HG02610 (cell line): ENCODE measurements around the gene LRMDA.

ENCODE experiments used
- ATAC-seq: cut with Tn5 transposase; IDR thresholded peaks from one replicate; pipeline ENCODE4 v1.9.1; 2021; ENCODE audit warnings: mild to moderate bottlenecking, moderate library complexity; ENCODE audit not compliant: unreplicated experiment

The LRMDA gene

GRCh38 chr10:76088008-76088407, 656.6 kb downstream of the LRMDA start:
- ATAC-seq: no peak

GRCh38 chr10:76088980-76089379, 657.6 kb downstream of the LRMDA start:
- ATAC-seq: no peak

- no peak for ATAC-seq
These were observed 658.2 kb downstream of the LRMDA start for GRCh38 chr10:76089556-76090180.

GRCh38 chr10:76091926-76092325, 660.5 kb downstream of the LRMDA start:
- ATAC-seq: no peak

- no peak for ATAC-seq
These were observed 675.2 kb downstream of the LRMDA start for GRCh38 chr10:76106611-76107010.

- ATAC-seq: no peak
These were observed 677.3 kb downstream of the LRMDA start for GRCh38 chr10:76108563-76109359.

- no peak for ATAC-seq
These were observed 680.0 kb downstream of the LRMDA start for GRCh38 chr10:76111404-76111803.

GRCh38 chr10:76111986-76112825, 680.8 kb downstream of the LRMDA start:
- no peak for ATAC-seq

GRCh38 chr10:76112826-76113150, 681.4 kb downstream of the LRMDA start:
- no peak for ATAC-seq

GRCh38 chr10:76113952-76114351, 682.5 kb downstream of the LRMDA start:
- ATAC-seq: no peak

GRCh38 chr10:76114581-76115001, 683.2 kb downstream of the LRMDA start:
- no peak for ATAC-seq

GRCh38 chr10:76115131-76115470, 683.7 kb downstream of the LRMDA start:
- ATAC-seq: no peak

- ATAC-seq: no peak
These were observed 684.2 kb downstream of the LRMDA start for GRCh38 chr10:76115471-76116155.

GRCh38 chr10:76116523-76116922, 685.1 kb downstream of the LRMDA start:
- no peak for ATAC-seq

- ATAC-seq: no peak
These were observed 686.5 kb downstream of the LRMDA start for GRCh38 chr10:76117949-76118348.

- no peak for ATAC-seq
These were observed 687.6 kb downstream of the LRMDA start for GRCh38 chr10:76119036-76119435.

- no peak for ATAC-seq
These were observed 688.1 kb downstream of the LRMDA start for GRCh38 chr10:76119515-76119914.

GRCh38 chr10:76122056-76122455, 690.6 kb downstream of the LRMDA start:
- no peak for ATAC-seq

GRCh38 chr10:76124280-76124679, 692.9 kb downstream of the LRMDA start:
- ATAC-seq: no peak

- no peak for ATAC-seq
These were observed 694.5 kb downstream of the LRMDA start for GRCh38 chr10:76125900-76126299.
